Measurements from ENCODE around the gene CHRNA1.

CHRNA1 gene

DNA sequence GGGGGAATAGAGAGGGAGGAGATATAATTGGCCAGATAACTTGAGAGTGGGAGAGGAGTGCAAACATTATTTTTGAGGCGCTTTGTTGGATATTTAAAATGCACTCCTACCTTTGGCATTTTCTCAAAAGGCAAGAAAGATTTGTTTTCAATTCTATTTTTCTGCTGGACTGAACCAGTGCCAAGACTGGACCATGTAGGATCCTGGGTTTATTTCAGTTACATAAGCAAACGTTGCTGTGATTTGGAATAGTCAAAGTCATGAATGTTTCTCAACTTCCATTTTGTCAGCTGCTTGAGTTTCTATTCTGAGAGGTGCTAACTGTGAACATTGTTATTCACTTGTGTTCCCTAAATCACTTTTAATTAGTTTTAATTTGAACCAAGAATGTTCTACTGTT is 8.9 kb upstream of the CHRNA1 start:
- Histone ChIP-seq H3K27ac (no peak overlapping the region), H3K4me3 (no peak overlapping the region)
- no peak for DNase-seq (ENCODE audit: low spot score)
- no peak for TF ChIP-seq CTCF (IDR thresholded peaks at IDR 0.05)

DNA sequence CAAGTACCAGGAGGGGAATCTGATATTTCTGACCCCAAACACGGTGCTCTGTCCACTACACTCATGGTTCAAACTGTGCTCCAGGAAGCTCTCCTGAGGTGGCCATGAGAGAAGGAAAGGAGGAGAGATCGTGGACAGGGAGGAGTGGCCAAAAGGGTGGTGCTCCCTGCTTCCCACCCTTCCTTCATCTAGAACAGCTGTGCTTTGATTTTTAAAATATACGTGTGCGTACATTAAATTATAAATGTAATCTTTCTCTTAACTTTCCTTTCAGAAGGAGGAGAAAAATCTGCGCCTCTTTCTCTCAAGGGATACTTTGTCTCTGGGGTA is 8.2 kb upstream of the CHRNA1 start:
- no peak for TF ChIP-seq CTCF (IDR thresholded peaks at IDR 0.05)
- H3K27ac ChIP-seq, result no peak overlapping the region
- DNase-seq (ENCODE audit: low spot score), result no peak
- no peak overlapping the region for H3K4me3 ChIP-seq

DNA sequence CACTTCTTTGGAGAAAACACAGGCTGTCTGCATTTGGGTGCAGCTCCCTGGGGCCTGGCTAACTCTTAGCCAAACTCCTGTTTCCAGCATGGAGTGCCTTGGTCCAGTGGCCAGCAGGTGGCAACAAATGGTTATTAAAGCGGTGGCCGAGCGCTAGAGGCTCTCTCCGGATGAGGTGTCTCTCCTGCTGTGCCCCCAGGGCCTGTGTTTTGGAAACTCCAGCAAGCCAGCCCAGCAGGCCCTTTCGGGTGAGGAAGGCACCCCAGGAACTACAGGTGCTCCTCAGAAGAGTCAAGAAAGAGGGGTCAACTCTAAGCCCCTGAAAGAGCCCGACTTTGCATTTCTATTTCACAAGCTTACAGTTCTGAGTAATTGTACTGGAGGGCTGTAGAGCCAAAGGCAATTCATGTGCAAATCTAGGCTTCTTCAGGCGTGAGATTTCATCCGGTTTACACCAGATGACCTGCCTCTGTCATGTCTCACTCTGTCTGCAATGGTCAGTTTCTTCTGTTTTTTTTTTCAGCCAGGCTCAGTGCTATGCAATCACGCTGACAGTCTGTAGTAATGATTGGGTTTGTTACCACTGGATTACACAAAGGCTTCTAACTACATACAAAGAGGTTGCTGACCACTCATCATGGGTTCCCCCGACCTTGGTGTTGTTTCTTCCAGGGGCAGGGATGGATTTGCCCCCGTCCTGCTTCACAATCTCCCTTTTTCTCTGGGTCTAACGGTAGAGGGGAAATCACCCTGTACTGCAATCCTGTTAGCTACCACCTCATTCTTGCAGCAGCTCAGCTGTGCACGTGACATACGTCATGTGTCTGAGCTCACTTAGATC is 7.6 kb upstream of the CHRNA1 start:
- Histone ChIP-seq H3K27ac (no peak overlapping the region), H3K4me3 (peak overlapping the region; percentile 39)
- TF ChIP-seq CTCF (IDR thresholded peaks at IDR 0.05), result peak; percentile 74
- peak; percentile 78 for DNase-seq (ENCODE audit: low spot score)

DNA sequence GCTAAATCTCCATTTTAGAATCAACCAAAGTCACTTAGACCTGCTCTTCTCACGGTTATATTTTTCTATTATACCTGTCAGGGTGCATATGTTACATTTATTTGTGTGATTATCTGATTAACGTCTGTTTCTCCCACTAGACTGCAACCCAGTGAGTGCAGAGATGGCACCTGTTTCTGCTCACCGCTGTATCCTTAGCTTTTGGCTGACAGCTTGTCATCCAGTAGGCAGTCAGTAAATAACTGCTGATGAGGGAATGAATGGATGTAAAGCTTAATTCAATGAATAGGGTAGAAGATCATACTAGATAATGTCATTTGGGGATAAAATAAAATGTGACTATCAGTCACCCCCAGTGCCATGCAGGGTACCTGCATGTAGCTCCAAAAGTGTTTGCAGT is 6.9 kb upstream of the CHRNA1 start:
- no peak overlapping the region for H3K27ac ChIP-seq
- TF ChIP-seq CTCF (IDR thresholded peaks at IDR 0.05), result no peak
- no peak for DNase-seq (ENCODE audit: low spot score)
- H3K4me3 ChIP-seq, result no peak overlapping the region

DNA sequence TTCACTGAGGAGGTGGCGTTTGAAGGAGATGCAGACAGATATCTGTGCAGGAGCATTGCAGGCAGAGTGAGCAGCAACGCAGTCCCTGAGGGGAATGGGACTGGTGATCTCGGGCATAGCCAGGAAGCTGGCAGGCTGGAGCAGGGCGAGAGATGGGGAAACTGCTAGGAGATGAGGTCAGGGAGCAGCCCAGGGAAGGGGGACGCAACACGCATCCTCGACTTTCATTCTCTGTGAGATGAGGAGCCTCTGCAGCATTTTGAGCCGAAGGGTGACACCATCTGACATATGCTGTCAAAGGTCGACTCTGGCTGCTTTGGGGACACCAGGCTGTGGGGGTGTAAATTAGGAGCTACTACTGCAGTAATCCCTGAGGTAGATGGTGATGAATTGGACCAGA is 4.3 kb upstream of the CHRNA1 start:
- no peak for DNase-seq (ENCODE audit: low spot score)
- Histone ChIP-seq H3K4me3 (no peak overlapping the region), H3K27ac (no peak overlapping the region)
- no peak for TF ChIP-seq CTCF (IDR thresholded peaks at IDR 0.05)

GRCh38 chr2:174766271-174766670 is 2.0 kb upstream of the CHRNA1 start:
- Histone ChIP-seq H3K4me3 (no peak overlapping the region), H3K27ac (no peak overlapping the region)
- no peak for TF ChIP-seq CTCF (IDR thresholded peaks at IDR 0.05)
- no peak for DNase-seq (ENCODE audit: low spot score)

GRCh38 chr2:174765576-174765975 is 1.3 kb upstream of the CHRNA1 start:
- Histone ChIP-seq H3K4me3 (no peak overlapping the region), H3K27ac (no peak overlapping the region)
- TF ChIP-seq CTCF (IDR thresholded peaks at IDR 0.05), result no peak
- DNase-seq (ENCODE audit: low spot score), result no peak

All from coronary artery (tissue), 2 donors.